ENCODE data around the gene SLC4A2. TPM values are rescaled to one million over a fixed set of nuclear protein-coding genes. Genes with fewer than 3 reads are reported as not detected.
A peak's percentile ranks its signal among the peaks of the same experiment; 100 is the strongest.

Gene SLC4A2
- total and polyA plus RNA-seq, 2 experiments from 2014 or later: 144 to 269 TPM

DNA sequence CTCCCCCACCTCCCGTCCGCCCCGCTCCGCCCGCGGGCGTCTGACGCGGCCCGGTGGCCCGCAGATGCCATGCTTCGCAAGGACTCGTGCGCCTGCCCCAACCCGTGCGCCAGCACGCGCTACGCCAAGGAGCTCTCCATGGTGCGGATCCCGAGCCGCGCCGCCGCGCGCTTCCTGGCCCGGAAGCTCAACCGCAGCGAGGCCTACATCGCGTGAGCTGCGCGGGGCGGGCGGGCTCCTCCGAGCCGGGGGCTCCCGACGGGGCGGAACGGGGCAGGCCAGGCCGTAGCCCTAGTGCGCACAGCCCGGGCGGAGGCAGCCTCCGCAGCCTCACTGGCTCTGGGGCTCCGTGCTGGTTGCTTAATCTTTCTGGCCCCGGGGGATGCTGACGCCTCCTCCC is 8.3 kb upstream of the SLC4A2 start:
- Histone ChIP-seq H3K4me3 (peak overlapping the region; percentile 4), H3K9me3 (ENCODE audit: low read depth) (no peaks in the 10 kb centered on the region), H3K36me3 (no peaks in the 10 kb centered on the region), H3K27ac (no peak overlapping the region), H3K27me3 (peaks cover 26% of the 10 kb centered on the region), H3K4me1 (ENCODE audit: low read depth) (no peaks in the 10 kb centered on the region)
- peak; percentile 79 to 90 for DNase-seq (ENCODE audit: low read depth in 1 of 2, low spot score in 1 of 2)
- TF ChIP-seq CTCF (IDR thresholded peaks at IDR 0.05; ENCODE audit: low read depth, low read length): no peak

DNA sequence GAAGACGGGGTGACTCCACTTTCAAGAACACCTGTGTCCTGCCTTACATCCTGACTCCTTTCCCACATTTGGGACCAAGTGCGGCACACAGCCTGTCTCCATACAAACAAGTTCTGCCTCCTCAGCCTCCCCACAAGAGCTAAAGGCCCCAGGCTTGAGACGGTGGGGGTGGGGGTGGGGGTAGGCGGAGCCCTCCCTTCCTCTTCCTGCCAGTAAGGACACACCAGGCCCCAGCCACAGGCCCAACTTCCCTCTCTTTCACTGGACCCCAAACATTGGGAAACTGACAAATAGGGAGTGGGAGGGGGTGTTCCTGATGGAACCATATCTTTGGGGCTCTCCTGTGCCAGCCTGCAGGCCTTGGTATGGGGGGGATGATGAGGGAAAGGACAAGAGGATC is 6.3 kb upstream of the SLC4A2 start:
- H3K4me1 ChIP-seq (ENCODE audit: low read depth): peaks cover 5% of the 10 kb centered on the region
- TF ChIP-seq CTCF (IDR thresholded peaks at IDR 0.05; ENCODE audit: low read depth, low read length): no peak
- H3K9me3 ChIP-seq (ENCODE audit: low read depth): no peaks in the 10 kb centered on the region
- no peaks in the 10 kb centered on the region for H3K36me3 ChIP-seq
- H3K27me3 ChIP-seq: peaks cover 26% of the 10 kb centered on the region
- H3K4me3 ChIP-seq: no peak overlapping the region
- no peak overlapping the region for H3K27ac ChIP-seq
- no peak for DNase-seq (ENCODE audit: low read depth in 1 of 2, low spot score in 1 of 2)

GRCh38 chr7:151053751-151054150 is 5.6 kb upstream of the SLC4A2 start:
- Histone ChIP-seq H3K4me1 (ENCODE audit: low read depth) (peaks cover 11% of the 10 kb centered on the region), H3K4me3 (no peak overlapping the region), H3K27me3 (peaks cover 26% of the 10 kb centered on the region), H3K9me3 (ENCODE audit: low read depth) (no peaks in the 10 kb centered on the region), H3K36me3 (no peaks in the 10 kb centered on the region), H3K27ac (no peak overlapping the region)
- DNase-seq (ENCODE audit: low read depth in 1 of 2, low spot score in 1 of 2): no peak
- no peak for TF ChIP-seq CTCF (IDR thresholded peaks at IDR 0.05; ENCODE audit: low read depth, low read length)

- Histone ChIP-seq H3K4me1 (ENCODE audit: low read depth) (peaks cover 23% of the 10 kb centered on the region), H3K27ac (no peak overlapping the region), H3K4me3 (no peak overlapping the region), H3K9me3 (ENCODE audit: low read depth) (no peaks in the 10 kb centered on the region), H3K36me3 (no peaks in the 10 kb centered on the region), H3K27me3 (peaks cover 9% of the 10 kb centered on the region)
- no peak for DNase-seq (ENCODE audit: low read depth in 1 of 2, low spot score in 1 of 2)
- no peak for TF ChIP-seq CTCF (IDR thresholded peaks at IDR 0.05; ENCODE audit: low read depth, low read length)
Measured at GRCh38 chr7:151056283-151056665, 3.1 kb upstream of the SLC4A2 start.

- peaks cover 29% of the 10 kb centered on the region for H3K4me1 ChIP-seq (ENCODE audit: low read depth)
- H3K27ac ChIP-seq: no peak overlapping the region
- H3K36me3 ChIP-seq: no peaks in the 10 kb centered on the region
- DNase-seq (ENCODE audit: low read depth in 1 of 2, low spot score in 1 of 2): no peak
- peak overlapping the region; percentile 56 for H3K4me3 ChIP-seq
- TF ChIP-seq CTCF (IDR thresholded peaks at IDR 0.05; ENCODE audit: low read depth, low read length): no peak
- H3K27me3 ChIP-seq: peaks cover 5% of the 10 kb centered on the region
- no peaks in the 10 kb centered on the region for H3K9me3 ChIP-seq (ENCODE audit: low read depth)
Measured at GRCh38 chr7:151056666-151057505, 2.5 kb upstream of the SLC4A2 start.
